Testis (tissue), 2 donors: ENCODE data around the gene NOS3.

Experiments
- POLR2A ChIP-seq: fragments of 450-650 bp; IDR thresholded peaks from one replicate; pipeline ENCODE4 v1.6.1; 2017; ENCODE audit warnings: antibody characterized with exemption, mild to moderate bottlenecking, moderate library complexity
- TF ChIP-seq, protein P1 (sequence below), 3 experiments: fragments of 450-650 bp in 2 of 3; fragments of 200-600 bp in 1 of 3; sonication (generic) in 1 of 3; IDR thresholded peaks; one replicate each; pipeline ENCODE4 v1.5.1; 2016 to 2019; ENCODE audit warnings: antibody characterized with exemption in 3 of 3, mild to moderate bottlenecking in 2 of 3, moderate library complexity in 1 of 3

GRCh38 chr7:150998341-150998740 lies 7.5 kb downstream of the NOS3 start:
- TF ChIP-seq POLR2A = no peak
- TF ChIP-seq, protein P1, sequence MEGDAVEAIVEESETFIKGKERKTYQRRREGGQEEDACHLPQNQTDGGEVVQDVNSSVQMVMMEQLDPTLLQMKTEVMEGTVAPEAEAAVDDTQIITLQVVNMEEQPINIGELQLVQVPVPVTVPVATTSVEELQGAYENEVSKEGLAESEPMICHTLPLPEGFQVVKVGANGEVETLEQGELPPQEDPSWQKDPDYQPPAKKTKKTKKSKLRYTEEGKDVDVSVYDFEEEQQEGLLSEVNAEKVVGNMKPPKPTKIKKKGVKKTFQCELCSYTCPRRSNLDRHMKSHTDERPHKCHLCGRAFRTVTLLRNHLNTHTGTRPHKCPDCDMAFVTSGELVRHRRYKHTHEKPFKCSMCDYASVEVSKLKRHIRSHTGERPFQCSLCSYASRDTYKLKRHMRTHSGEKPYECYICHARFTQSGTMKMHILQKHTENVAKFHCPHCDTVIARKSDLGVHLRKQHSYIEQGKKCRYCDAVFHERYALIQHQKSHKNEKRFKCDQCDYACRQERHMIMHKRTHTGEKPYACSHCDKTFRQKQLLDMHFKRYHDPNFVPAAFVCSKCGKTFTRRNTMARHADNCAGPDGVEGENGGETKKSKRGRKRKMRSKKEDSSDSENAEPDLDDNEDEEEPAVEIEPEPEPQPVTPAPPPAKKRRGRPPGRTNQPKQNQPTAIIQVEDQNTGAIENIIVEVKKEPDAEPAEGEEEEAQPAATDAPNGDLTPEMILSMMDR (IDR thresholded peaks at IDR 0.05) = no peak
